ENCODE data around the gene ABLIM2. TPM values are rescaled to one million over a fixed set of nuclear protein-coding genes. Genes with fewer than 3 reads are reported as not detected.

Gene ABLIM2
- total RNA-seq, 1 experiment from 2014 or later = 2.7 TPM

DNA sequence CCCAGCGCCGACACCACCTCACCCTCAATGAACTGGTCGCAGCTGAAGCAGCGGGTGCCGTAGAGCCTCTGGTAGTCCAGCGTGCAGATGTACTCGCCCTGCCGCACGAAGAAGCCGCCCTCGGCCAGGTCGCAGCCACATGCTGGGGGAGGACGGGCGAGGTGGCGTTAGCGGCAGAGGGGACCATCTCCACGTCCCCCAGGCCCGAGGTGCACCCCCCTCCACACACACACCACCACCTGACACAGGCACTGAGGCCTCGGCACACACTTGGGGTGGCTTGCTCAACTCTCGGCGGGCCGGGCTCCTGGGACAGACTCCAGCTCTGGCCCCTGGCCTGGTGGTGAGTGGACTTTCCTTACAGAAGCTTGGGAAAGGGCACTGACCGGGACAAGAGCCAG, 61.5 kb downstream of the ABLIM2 start:
- POLR2A ChIA-PET (ENCODE audit: low non-redundant PET) = no interaction called here
- Histone ChIP-seq H3K9me3 (ENCODE audit: low read depth, low read length, poor library complexity, severe bottlenecking) (peaks cover 13% of the 10 kb centered on the region), H3K4me1 (ENCODE audit: insufficient read depth, low read length, poor library complexity, severe bottlenecking) (no peaks in the 10 kb centered on the region), H3K36me3 (ENCODE audit: insufficient read depth, low read length, poor library complexity, severe bottlenecking) (no peaks in the 10 kb centered on the region), H3K27me3 (replicated peaks; ENCODE audit: insufficient read depth, low read depth, low read length, poor library complexity) (no peaks in the 10 kb centered on the region), H3K27ac (ENCODE audit: low read depth, low read length, poor library complexity, severe bottlenecking) (no peak overlapping the region), H3K4me3 (ENCODE audit: low read depth, low read length, poor library complexity, severe bottlenecking) (no peak overlapping the region)
- no TSS peak for BruUV-seq (replicated peaks)
- CTCF ChIA-PET = interaction anchor here (0.5 kb wide), 1 partner anchor 43 kb away, joined by 3 read pairs; no protein-coding TSS in a partner anchor
- TF ChIP-seq CTCF (conservative IDR thresholded peaks at IDR 0.05; ENCODE audit: low read depth, low read length) = no peak
- no peak for TF ChIP-seq EZH2 (IDR thresholded peaks at IDR 0.05; ENCODE audit: borderline replicate concordance, low read depth, low read length, poor library complexity, severe bottlenecking)
- no peak for DNase-seq (ENCODE audit: low spot score)
- intact Hi-C loops (cut with micrococcal nuclease; ENCODE audit: unreplicated experiment) = no loop called here

DNA sequence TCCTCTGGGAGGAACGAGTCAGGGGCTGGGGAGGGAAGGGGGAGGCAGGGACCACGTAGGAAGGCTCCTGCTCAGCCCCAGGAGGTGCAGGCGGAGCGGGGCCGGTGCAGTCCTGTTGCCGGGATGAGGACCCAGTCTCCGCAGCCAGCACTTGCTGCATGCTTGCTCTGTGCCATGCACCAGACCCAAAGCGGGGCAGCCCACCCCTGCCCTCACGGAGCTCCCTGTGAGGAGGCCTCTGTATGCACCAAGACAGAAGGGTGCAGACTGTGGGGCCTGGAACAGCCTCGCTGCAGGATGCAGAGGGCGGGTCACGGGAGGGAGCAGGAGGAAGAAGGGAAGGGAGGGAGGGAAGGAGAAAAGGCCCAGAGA, 61.9 kb downstream of the ABLIM2 start:
- ChIA-PET CTCF (no interaction called here), POLR2A (ENCODE audit: low non-redundant PET) (no interaction called here)
- Histone ChIP-seq H3K27me3 (replicated peaks; ENCODE audit: insufficient read depth, low read depth, low read length, poor library complexity) (no peaks in the 10 kb centered on the region), H3K4me1 (ENCODE audit: insufficient read depth, low read length, poor library complexity, severe bottlenecking) (no peaks in the 10 kb centered on the region), H3K27ac (ENCODE audit: low read depth, low read length, poor library complexity, severe bottlenecking) (no peak overlapping the region), H3K9me3 (ENCODE audit: low read depth, low read length, poor library complexity, severe bottlenecking) (peaks cover 13% of the 10 kb centered on the region), H3K4me3 (ENCODE audit: low read depth, low read length, poor library complexity, severe bottlenecking) (no peak overlapping the region), H3K36me3 (ENCODE audit: insufficient read depth, low read length, poor library complexity, severe bottlenecking) (no peaks in the 10 kb centered on the region)
- no TSS peak for BruUV-seq (replicated peaks)
- TF ChIP-seq EZH2 (IDR thresholded peaks at IDR 0.05; ENCODE audit: borderline replicate concordance, low read depth, low read length, poor library complexity, severe bottlenecking) (no peak), CTCF (conservative IDR thresholded peaks at IDR 0.05; ENCODE audit: low read depth, low read length) (no peak)
- no peak for DNase-seq (ENCODE audit: low spot score)
- intact Hi-C loops (cut with micrococcal nuclease; ENCODE audit: unreplicated experiment) = no loop called here

GRCh38 chr4:8095956-8096689, 62.5 kb downstream of the ABLIM2 start:
- Histone ChIP-seq H3K27ac (ENCODE audit: low read depth, low read length, poor library complexity, severe bottlenecking) (no peak overlapping the region), H3K9me3 (ENCODE audit: low read depth, low read length, poor library complexity, severe bottlenecking) (peaks cover 13% of the 10 kb centered on the region), H3K36me3 (ENCODE audit: insufficient read depth, low read length, poor library complexity, severe bottlenecking) (no peaks in the 10 kb centered on the region), H3K27me3 (replicated peaks; ENCODE audit: insufficient read depth, low read depth, low read length, poor library complexity) (no peaks in the 10 kb centered on the region), H3K4me3 (ENCODE audit: low read depth, low read length, poor library complexity, severe bottlenecking) (no peak overlapping the region), H3K4me1 (ENCODE audit: insufficient read depth, low read length, poor library complexity, severe bottlenecking) (no peaks in the 10 kb centered on the region)
- intact Hi-C loops (cut with micrococcal nuclease; ENCODE audit: unreplicated experiment) = no loop called here
- no peak for DNase-seq (ENCODE audit: low spot score)
- TF ChIP-seq EZH2 (IDR thresholded peaks at IDR 0.05; ENCODE audit: borderline replicate concordance, low read depth, low read length, poor library complexity, severe bottlenecking) (no peak), CTCF (conservative IDR thresholded peaks at IDR 0.05; ENCODE audit: low read depth, low read length) (no peak)
- ChIA-PET POLR2A (ENCODE audit: low non-redundant PET) (no interaction called here), CTCF (no interaction called here)
- BruUV-seq (replicated peaks) = no TSS peak
